Fibroblast of peridontal ligament (primary cell): ENCODE data around the gene SUSD5.

Source experiments
- DNase-seq: peaks from one replicate; pipeline ENCODE4 v3.0.0-alpha.2; 2010; ENCODE audit errors: extremely low read depth

Gene SUSD5

DNA sequence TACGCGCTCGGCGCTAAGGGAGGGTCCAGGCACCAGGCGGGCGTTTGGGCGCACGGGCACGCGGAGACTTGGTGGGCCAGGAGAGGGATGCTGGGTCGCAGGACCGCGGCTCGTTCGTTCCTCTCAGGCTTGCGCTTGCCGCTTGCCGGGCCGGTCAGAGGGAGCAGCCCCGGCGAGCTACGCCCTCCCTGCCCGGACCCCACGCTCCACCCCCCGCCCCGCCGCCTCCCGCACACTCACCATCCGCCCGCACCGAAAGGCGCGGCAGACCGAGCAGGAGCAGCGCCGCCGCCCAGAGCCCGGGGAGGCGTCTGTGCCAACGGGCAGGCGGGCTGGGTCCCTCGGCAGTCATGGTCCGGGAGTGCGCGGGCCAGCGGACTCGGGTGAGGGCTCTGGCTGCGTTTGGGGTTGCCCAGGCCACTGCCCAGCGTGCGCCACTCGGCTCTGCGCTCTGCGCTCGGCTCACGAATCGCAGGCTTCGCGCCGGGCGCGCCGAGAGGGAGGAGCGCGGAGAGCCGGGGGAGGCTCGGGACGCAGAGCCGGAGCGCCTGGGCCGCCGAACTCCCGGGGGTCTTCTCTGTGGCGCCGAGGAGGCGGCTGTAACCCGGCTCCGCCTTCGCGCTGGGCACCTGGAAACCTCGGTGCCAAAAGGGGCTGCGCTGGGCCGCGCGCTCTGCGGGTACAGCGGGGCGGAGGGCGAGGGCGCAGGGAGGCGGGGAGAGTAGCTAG, at the start of gene SUSD5:
TSS of gene SUSD5 (minus strand) at position 365 of the 729 bp plus-strand sequence. CDS start at position 352, 13 bp downstream.
- peak; percentile 50 for DNase-seq

DNA sequence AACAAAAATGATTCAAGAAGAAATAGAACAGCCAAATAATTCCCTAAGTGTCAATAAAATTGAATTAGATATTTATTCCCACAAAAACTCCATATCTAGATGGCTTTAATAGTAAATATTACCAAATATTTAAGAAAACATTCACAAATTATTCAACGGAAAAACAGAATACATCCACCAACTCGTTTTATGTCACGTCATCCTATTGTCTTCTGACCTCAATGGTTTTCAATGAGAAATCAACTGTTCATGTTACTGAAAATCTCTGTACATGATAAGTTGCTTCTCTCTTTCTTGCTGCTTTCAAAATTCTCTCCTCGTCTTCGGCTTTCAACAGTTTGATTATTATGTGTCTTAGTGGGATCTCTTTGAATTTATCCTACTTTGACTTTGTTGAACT, 41.5 kb upstream of the SUSD5 start:
- no peak for DNase-seq

DNA sequence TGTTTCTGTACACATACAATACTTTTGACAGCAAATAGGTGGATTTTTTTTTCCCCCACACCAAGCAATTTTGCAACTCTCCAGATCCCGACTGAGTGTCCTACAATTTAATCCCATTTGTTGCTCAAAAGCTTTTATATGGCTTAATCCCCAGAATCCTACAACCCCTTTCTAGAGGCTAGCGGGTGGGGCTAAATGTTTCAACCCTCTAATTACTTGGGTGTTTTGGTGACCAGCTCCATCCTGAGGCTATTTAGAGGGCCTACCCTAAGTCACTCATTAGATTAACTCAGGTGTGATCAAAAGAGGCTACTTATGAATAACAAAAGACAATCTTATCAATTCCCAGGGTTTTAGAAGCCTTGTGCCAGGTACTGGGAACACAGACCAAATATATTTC, 37.6 kb upstream of the SUSD5 start:
- DNase-seq, result no peak

DNA sequence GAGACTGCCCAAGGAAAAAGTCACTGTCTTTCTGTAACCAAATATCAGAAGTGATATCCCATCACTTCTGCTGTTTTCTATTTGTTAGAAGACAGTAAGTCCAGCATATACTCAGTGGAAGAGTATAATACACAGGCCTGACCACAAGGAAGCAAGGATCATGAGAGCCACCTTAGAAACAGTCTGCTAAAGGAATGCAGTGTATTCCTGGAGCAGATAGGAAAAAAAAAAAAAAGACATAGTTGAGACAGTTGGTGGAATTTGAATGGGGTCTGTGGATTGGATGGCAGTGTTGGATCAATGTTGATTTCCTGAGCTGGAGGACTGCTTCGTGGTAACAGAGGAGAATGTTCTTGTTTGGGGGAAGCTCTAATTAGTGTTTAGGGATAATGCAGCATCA, 32.1 kb upstream of the SUSD5 start:
- DNase-seq, result peak; percentile 9

DNA sequence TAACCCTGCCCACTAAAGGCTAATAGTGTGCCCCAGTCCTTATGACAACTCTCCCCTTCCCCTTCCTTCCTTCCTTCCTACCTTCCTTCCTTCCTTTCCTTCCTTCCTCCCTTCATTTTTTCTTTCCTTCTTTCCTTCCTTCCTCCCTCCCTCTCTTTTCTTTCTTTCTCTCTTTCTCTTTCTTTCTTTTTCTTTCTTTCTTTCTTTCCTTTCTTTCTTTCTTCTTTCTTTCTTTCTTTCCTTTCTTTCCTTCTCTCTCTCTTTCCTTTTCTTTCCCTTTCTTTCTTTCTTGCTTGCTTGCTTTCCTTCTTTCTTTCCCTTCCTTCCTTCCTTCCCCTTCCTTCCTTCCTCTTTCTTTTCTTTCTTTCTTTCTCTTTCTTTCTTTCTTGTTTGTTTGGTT, 28.2 kb upstream of the SUSD5 start:
- DNase-seq, result no peak

DNA sequence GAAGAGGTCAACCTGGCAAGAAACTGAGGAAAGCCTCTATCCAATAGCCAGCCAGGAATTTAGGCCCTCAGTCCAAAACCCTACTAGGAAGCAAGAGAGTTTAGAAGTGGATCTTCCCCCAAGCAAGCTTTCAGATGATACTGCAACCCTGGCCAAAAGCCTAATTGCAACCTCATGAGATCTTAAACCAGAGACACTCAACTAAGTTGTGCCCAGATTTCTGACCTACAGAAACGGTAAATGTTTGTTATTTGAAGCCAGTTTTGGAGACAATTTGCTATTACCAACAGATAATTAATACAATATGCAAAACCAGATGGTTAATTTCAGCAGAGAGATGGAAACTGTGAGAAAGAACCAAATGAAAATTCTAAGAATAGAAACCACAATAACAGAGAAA, 21.7 kb upstream of the SUSD5 start:
- DNase-seq, result peak; percentile 5

DNA sequence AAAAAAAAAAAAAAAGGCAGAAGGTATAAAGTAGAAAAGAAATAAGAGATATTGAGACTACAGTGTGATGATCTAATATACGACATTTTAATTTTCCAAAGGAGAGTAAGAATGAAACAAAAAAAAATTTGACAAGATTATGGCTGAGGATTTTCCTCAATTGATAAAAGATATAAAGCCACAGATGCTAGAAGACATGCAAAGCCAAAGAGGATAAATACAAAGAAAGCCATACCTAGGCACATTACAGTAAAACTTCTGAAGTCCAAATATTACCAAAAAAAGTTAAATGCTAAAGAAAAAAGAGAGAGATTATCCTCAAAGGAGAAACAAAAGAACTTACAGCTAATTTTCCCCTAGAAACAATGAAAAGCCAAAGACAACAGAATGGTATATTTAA, 20.3 kb upstream of the SUSD5 start:
- DNase-seq, result no peak

DNA sequence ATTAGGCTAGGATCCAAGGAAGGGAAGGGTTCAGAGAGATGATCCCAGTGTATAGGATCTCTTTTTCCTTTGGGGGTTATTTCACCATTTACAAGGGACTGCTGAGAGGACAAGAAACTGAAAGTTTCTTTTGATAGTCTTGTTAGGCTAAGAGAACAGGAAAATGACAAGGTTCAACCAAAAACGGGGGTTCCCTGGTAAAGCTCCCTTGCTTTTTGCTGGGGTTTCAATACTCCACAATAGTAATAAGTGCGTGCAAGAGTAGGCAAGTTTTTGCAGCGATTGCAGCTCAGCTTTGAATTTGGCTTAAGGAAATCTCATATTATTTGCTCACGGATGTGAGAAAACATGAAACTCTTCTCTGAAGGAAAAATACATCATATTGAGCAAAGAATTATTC, 18.8 kb upstream of the SUSD5 start:
- DNase-seq, result no peak

DNA sequence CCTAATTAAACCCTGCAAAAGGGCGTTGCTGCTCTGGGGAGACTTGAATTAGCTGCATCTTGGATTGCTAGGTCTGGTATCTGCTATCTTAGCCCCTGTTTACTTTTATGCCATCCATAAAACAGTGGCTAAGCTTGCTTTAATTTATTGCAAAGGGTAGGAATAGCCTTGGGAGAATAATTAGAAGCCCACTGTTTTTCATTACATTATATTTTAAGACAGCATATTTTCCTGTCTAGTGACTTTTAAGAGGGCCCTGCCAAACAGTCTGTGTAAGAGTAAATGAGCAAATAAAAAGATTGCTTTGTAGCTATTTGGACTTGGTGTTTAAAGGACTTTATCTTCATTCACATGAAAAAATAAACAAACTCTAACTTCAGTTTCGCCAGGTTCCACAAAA, 17.4 kb upstream of the SUSD5 start:
- DNase-seq, result no peak

DNA sequence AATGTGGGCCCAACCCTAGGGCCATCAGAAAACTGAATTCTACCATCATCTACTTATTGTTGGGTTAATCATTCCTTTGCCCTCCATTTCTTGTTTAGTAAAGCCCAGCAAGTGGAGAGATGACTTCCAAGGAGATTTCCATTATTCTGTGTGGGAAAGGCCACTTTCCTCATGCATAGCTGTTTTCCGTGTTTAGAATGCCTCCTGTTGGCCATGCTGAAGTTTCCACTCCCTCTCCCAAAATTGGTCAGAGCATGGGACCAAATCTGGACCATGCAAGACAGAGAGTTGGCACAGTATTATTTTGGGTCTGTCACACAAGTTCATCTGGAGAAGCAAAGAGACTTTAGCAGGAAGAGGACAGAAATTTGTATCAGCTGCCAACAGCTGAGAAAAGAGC, 15.3 kb upstream of the SUSD5 start:
- DNase-seq, result no peak

DNA sequence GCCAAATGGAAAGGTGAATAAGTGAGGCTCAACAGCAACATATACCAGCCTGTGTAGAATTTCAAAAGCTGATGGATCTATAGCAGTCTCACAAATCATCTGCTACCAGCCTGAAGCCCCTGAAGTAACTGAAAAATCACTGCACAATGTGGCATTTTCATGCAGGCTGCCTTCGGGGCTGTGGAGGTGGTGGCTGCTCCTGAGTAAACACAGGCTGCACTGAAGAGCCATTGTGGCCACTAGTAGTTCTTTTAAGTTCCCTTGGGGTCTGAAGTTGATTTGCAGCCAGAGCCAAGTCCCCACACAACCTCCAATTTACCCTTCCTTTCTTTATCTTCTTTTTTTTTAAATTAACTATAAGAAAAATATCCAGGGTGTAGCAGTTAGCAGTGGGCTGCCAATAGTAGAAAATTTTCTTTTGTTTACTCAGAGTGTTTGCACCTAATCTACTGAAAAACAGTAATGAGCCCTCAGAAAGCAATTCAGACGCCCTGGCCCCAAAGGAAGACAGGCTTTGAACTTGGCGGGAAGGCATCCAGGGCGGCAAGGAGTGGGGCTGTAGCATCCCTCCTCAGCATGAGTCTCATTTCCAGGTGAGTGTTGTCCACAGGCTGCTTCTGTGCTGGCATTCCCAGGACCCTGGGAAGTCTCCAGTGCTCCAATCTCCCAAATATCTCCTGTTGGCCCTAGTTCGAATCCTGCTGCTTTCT, 13.3 kb upstream of the SUSD5 start:
- DNase-seq, result no peak

DNA sequence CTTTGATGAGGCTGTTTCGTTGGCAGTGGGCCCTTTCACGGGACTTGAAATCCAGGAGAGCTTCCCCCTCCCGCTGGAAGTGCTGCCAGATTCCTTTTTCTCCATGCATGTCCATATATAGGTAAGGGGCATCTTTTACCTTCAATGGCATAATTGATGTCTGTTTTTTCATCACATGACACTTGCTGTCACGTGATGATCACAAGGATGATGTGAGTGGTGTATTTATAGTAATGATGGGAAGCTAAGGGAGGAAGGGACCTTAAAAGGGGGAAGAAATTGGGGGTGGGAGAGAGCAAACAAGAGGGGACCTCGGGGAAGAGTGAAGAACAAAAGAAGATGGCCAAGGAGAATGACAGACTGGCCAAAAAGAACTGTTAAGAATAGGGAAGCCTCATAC, 11.3 kb upstream of the SUSD5 start:
- DNase-seq, result no peak

DNA sequence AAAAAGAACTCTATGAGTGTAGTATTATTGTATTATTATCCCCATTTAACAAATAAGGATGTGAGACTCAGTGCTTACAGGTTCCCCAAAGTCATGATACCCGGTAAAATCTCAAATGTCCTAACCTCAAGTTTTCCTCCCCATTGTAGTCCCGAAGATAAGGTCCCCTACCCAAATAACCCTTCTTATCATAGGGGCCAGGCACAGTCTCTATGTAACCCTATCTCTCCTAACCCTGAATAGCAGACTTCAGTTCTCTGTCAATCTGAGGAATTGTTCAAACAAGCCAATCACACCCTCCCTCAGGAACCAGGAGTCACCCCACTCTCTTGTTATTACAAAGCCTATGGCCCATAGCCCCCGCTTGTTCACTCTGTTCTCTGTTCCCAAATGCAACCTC, 10.5 kb upstream of the SUSD5 start:
- DNase-seq, result no peak

DNA sequence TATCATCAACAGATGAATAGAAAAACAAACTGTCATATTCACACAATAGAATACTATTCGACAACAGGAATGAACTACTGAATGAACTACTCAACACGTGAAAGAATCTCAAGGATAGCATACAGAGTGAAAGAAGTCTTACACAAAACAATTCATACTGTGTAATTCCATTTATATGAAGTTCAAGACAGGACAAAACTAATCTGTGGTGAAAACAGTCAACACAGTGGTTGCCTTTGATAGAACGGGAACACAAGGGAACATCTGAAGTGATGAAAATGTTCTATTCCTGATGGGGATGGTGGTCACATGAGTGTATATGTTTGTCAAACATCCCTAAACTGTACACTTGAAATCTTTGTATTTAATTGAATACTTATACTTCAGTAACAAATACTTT, 2.6 kb upstream of the SUSD5 start:
- DNase-seq, result no peak

DNA sequence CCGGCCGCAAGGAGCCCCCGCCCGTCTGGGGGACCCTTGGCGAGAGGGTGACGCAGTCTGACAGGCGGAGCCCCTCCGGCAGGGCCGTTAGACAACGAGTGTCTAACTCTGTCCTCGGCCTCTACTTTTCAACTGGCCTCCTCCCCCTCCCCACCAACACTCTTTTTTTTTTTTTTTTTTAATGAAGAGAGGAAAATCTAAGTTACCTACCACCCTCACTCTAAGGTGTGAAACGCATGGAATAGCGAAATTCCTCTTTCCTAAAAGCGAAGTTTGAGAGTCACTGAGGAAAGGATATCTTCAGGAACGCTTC, 521 bp upstream of the SUSD5 start:
- DNase-seq, result peak; percentile 7

DNA sequence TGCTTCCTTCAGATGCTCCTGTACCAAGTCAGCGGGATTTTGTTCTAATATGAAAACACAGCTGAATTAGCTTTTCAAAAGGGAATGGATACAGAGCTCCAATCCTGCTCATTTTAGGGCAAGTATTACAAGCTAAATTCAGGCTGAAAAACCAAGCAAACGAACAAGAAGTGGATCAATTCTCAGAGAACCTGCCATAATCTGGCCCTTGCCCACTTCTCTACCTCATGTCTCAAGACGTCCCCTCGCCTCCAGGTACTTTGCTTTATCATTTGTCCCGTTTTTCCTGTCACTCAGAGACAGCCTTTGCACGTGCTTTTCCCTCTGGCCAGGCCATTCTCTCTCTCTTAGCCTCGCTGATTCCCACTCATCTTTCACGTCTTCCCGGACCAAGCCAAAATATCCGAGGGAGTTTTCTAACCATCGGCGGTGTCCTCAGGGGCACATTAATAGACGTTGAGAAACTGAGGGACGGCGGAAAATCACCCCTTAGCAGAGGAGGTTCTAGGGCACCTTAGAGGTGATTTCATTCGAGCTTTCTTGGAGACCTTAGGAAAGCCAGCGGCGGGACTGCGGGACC, 654 bp downstream of the SUSD5 start:
- peak; percentile 29 for DNase-seq

DNA sequence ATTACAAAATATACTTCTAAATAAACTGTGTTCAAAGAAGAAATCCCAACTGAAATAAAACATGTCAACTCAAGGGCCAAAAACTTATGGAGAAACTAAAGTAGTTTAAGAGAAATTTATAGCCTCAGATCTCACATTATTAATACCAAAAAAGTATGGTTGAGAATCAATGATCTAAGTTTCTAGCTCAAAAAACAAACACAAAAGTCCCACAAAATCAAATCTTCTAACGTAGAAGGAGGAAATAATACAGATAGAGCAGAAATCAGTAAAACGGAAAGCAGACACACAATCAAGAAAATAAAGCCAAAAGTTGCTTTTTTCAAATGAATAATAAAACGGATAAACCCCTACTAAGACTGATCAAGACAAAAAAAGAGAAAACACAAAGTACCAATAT, 2.9 kb downstream of the SUSD5 start:
- DNase-seq, result no peak

DNA sequence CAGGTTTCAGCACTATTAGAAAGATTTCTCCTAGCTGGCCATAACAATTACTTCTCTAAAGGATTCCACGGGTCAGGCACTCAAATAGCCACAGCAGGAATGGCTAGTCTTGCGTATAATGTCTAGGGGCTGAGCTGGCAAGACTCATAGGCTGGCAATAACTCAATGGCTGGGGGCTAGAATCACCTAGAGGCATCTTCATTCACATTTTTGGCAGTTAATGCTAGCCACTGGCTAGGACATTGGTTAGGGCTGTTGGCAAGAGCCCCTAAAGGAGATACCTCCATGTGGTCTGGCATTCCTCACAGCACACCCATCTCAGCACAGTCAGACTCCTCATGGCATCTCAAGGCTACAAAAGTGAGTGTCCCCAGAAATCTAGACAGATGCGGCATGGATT, 6.2 kb downstream of the SUSD5 start:
- no peak for DNase-seq

DNA sequence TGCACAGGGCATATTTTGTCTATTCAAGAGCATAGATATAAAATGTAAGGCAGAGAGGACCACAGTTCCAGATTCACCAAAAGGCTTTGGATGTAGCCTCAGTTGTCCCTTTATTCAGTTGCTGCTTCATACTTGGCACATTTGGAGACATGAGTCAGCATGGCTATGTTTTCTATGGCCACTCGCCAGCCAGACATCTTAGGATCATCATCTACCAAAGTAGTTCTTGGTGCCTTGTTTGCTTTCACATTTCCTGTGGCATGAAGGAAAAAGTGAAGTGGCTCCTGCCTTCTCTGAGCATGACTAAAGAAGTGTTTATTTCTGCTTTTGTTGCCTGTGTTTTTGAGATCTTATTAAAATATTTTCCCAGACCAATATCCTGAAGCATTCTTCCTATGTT, 7.2 kb downstream of the SUSD5 start:
- DNase-seq, result peak; percentile 86

DNA sequence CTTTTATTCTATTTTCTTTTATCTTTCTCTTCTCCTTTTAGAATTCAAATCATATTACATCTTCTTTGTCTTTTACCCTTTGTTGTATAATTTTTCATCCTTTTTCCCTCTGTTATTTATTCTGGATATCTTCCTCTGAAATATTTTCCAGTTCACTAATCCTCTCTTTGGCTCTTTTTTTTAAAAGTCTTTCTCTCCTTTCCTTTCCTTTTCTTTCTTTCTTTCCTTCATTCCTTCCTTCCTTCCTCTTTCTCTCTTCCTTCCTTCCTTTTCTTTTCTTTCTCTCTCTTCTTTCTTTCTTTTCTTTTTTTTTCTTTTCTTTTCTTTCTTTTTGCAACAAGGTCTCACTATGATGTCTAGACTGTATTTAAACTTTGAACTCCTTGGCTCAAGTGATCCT, 9.3 kb downstream of the SUSD5 start:
- no peak for DNase-seq

DNA sequence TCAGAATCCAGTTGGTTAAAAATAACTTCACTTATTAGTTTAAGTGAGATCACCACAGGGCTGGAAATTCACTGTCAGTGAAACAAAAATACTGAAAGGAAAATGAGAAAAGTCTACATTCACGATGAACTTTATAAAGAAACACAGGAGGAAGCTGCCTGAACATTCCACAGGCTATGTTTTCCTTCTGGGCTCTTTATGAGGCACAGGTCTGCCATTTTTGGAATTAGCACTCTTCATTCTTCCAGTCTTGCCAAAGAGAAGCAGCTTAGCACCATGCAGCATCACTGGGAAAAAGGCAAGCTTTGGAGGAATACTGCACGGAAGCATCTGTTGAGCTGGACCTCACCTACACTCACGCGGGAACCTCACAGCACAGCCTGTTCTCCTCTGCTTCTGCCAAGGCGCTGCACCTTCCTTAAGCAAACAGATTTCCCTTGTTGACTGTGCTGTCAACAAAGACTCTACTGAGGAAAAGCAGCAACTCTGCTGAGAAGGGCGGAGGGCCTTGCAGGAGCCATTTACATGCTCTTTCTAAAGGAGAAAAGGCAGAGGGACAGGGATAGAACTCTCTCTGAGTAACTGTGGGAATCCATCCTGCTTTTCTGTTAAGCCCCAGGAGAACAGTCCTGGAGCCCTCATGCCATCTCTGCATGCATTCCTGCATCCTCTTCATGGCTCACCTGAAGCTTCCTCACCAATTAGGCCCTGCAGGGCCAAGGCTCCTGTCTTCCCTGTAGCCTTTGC, 15.7 kb downstream of the SUSD5 start:
- peak; percentile 3 for DNase-seq

DNA sequence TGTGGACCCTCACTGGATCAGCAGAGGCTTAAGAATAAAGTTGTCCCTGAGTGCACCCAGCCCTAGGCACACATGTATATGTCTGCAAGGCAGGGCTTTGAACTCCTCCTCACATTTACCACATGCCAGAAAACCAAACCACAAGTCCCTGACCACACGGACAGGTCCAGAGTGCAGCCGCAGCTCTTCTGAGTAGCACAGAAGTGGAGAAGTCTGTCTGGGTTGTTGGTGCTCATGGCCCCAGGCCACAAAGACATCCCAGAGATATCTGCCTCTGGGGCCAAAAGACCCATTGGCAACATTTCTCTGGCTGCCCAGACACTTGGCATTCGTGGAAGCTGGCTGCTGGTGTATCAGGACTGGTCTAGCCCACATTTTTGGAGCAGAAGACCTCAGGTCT, 17.4 kb downstream of the SUSD5 start:
- no peak for DNase-seq

DNA sequence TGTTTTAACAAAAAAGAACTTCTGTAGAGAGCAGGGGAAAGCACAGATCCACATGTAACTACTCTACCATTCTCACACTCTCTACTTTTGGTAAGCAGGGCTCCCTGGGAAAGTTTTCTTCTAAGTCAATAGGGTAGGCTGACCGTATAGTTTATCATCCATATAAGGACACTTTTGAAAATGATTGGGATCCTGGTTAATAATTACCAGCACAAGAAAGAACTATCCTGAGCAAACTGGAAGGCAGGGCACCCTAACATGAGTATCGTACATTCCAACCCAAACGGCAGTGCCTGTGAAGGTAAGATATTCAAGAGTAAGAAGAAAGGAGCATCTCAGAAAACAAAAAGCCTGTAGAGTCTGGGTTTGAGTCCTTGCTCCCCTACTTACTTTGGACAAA, 22.1 kb downstream of the SUSD5 start:
- DNase-seq, result no peak
